Activated T-cell treated with anti-CD3 and anti-CD28 coated beads for 48 hours (primary cell): ENCODE data around the gene COL23A1.
"Not testable (repeated sequence)": the region's sequence is repeated elsewhere in the genome, so short reads cannot be mapped to it uniquely, and the experiment has no call there.

Experiments
- DNase-seq: peaks from one replicate; pipeline ENCODE4 v3.0.0-alpha.2; 2020; ENCODE audit warnings: low read depth

Gene COL23A1

DNA sequence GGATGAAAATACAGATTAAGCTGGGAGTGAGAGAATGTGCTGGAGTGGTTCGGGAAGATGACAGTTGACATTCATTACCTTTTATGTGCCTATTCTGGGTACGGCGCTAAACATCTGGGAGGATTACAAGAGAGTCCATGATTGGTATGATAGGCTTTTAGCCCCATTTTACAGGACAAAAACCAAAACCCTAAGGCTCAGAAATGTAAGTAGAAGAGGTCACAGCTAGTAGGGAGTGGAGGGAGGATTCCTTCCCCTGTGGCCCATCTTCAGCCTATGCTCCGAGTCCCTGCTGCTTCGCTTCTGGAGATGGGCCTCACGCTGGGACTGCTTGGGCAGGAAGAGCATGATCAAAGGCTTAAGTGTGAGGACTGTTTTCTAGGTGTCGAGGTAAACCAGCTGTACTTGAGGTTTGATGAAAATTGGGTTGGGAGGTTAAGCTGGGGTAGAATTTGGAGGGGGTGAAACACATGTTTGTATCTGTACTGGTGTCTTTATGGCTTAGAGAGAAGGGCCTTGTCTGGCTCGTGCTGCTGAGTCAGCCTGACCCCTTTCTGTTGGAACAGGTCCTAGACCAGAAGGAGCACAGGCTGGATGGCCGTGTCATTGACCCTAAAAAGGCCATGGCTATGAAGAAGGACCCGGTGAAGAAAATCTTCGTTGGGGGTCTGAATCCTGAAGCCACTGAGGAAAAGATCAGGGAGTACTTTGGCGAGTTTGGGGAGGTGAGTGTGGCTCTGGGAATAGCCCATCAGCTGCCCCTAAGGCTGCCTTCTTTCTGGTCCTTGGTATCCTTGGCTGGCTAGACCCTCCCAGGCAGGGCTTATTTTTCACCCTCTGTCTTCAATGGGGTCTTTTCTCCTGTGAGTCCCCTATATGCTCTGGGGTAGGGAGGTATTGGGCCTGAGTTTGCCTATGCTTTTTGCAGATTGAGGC is 383.8 kb downstream of the COL23A1 start:
- no peak for DNase-seq

GRCh38 chr5:178205749-178206047 is 384.5 kb downstream of the COL23A1 start:
- no peak for DNase-seq

DNA sequence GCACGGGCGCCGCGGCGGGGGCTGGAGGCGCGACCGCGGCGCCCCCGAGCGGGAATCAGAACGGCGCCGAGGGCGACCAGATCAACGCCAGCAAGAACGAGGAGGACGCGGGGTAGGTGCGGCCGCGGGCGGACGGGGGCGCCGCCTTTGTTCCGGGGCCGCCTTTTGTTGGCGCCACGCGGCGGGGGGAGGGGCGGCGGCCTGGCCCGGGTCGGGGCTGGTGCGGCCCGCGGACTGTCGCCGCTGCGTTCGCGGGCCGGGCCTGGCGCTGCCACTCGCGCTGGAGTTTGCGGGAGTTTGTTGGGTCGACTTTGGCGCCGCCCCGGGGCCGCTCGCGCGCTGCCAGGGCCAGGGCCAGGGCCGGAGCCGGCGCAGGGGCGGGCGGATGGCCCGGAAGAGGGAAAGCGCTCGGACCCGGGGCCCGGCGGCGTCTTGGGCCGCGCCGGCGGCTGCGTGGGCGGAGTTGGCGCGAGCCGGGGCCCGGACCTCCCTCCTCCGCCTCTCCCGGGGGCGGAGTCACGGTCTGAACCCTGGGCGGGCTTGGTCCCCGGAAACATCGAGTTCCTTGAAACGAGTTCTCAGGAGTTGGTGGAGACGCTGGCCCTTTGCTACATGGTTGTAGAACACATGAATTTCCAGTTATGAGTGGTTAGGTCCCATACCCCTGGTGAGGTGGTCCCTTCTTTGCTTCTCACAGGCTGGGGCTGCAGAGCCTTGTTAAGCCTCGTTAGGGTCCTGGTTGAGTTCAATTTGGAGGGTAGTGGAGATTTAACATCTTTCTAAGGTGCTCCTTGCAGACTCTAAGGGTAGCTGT is 385.1 kb downstream of the COL23A1 start:
- DNase-seq: peak; percentile 77

DNA sequence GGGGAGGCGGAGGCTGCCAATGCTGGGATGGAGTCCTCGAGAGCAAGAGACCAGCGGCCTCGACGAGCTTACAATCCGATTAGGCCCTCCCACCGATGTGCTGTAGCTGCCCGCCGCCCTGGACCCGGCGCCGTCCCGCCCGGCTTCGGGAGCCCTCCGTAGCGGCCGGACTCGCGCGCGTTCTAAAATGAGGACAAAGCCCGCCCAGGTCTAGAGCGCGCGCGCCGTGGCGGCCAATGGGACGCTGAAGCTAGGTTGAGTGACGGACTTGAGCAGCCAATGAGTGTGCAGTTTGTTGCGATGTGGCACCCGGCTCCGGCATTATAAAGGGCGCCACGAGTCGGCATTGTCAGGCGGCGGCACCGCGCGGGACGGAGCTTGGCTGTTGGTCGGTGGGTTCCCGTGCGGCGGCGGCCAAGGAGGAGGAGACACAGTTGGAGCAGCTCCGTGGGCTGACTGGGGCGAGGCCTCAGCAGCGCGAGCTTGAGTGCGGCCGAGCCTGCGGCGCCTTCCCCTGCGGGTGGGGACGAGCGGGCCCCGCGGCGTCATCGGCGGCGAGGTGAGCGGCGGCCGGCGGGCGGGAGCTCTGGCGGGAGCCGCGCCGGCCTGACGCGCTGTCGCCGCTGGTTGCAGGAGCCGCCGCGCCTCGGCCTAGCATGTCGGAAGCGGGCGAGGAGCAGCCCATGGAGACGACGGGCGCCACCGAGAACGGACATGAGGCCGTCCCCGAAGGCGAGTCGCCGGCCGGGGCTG is 385.8 kb downstream of the COL23A1 start, which contains the start of gene HNRNPAB:
HNRNPAB (plus strand) TSS at position 352 of the 753 bp plus-strand sequence; CDS start at position 657, 305 bp downstream.
- DNase-seq: peak; percentile 90

- DNase-seq: no peak
These were observed 386.5 kb downstream of the COL23A1 start for GRCh38 chr5:178203670-178204181.

- DNase-seq: no peak
These were observed 387.7 kb downstream of the COL23A1 start for GRCh38 chr5:178202541-178202940.

DNA sequence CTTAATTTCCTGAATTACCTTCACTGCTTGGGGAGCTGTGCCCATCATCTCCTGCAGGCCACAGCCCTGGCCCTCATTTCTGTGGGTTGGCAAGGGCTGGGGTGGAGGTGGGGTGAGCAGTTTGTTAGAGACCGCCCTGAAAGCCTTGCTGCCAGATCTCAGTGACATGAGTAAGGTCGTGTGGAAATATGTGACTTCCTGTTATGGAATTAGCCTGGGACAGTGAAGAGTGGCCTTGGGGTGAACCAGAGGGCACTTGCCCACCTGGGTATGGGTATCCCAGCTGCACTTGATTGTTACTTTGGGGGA is 388.3 kb downstream of the COL23A1 start:
- DNase-seq: no peak

DNA sequence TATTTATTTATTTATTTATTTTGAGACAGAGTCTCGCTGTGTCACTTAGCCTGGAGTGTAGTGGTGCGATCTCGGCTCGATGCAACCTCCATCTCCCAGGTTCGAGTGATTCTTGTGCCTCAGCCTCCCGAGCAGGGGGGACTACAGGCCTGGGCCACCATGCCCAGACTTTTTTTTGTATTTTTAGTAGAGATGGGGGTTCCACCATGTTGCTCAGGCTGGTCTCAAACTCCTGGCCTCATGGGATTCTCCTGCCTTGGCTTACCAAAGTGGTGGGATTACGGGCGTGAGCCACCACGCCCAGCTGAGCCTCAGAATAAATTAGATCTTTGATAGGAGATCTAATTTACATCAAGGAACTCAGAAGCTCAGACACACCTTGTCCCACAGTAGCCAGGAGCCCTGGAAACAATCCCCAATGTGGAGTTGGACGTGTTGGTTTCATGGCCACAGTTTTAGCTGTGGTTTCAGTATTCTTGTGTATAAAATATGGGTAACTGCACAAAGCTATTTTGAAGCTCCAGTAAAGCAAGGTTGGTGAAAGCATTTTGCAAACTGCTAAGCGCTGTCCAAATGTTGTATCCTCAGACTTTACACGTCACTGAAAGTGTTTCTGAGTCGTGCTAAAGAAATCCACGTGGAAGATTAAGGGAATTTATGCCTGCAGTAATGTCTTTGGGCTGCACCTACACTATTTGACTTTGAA is 388.8 kb downstream of the COL23A1 start:
- no peak for DNase-seq

DNA sequence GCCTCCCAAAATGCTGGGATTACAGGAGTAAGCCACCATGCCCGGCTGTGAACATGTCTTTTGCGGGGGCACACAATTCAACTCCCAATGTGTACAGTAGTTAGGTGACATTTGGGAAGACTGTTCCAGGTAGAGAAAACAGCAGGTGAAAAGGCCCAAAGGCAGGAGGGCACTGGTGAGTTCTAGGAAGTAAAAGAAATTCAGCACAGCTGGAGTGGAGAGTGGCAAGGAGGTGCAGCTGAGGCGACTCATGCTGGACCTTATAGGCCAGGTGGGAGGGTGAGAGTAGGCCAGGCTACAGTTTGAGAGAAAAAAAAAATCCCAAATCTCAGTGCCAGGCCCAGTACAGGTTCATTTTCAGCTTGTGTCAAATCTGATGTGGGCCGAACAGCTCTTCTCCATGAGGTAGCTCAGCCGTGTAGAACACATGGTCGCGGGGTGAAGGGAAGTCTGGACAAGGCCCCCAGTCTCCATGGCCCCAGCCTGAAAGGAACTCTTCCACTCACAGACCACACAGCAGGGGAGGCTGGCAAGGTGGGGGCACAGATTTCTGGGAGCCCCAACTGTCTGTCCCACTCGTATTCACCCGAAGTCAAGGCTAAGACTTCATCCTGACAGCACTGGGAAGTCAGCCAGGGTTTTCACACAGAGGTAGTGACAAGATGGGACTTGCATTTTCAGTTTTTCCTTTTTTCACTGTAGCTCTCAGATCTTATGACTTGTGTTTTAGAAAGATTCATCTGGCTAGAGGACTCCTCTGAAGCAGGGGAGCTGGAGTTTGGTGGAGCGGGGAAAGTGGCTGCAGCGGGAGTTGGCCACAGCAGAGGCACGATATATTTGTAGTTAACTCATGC is 390.4 kb downstream of the COL23A1 start:
- DNase-seq: no peak

- no peak for DNase-seq
These were observed 391.5 kb downstream of the COL23A1 start for GRCh38 chr5:178198706-178199105.

DNA sequence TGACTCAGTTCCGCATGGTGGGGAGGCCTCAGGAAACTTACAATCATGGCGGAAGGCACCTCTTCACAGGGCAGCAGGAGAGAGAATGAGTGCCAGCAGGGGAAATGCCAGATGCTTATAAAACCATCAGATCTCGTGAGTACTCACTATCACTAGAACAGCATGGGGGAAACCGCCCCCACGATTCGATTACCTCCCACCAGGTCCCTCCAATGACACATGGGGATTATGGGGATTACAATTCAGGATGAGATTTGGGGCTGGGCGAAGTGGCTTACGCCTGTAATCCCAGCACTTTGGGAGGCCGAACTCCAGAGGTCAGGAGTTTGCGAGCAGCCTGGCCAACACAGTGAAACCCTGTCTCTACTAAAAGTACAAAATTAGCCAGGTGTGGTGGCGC is 392.0 kb downstream of the COL23A1 start:
- not testable (repeated sequence) for DNase-seq

DNA sequence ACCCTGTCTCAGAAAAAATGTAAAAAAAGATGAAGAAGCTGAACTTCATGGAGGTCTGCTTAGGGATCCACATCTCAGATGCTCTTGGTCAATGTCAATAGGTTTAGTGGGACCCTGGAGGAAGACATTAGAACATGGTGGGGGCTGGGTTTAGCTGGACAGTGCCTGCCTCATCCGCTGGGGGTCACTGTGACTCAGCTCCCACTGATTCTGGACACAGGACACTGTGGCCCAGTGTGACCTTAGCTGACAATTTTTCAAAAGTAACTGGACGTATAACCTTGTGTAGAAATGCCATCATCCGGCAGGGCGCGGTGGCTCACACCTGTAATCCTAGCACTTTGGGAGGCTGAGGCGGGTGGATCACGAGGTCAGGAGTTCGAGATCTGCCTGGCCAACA is 393.2 kb downstream of the COL23A1 start:
- DNase-seq: no peak

DNA sequence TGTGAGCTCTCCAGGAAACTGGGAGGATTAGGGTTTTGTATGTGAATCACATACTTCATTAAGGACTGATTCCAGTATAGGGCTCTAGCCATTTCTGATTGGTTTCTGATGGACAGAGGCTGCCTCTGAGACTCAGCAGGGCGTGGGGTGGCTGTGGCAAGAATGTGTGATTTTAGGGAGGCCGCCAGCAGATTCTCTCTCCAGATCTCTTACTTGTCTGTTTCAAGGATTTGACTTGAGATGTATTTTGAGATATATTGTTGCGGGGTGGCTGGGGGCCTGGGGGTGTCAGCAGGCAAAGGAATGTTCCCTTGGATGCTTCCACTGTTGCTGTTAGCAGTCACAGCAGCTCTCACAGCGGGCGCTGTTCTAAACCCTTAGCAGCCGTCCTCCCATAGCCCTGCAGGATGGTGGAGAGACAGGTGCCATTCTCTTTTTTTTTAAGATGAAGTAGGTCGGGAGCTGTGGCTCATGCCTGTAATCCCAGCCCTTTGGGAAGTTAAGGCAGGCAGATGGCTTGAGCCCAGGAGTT is 393.8 kb downstream of the COL23A1 start:
- DNase-seq: no peak

DNA sequence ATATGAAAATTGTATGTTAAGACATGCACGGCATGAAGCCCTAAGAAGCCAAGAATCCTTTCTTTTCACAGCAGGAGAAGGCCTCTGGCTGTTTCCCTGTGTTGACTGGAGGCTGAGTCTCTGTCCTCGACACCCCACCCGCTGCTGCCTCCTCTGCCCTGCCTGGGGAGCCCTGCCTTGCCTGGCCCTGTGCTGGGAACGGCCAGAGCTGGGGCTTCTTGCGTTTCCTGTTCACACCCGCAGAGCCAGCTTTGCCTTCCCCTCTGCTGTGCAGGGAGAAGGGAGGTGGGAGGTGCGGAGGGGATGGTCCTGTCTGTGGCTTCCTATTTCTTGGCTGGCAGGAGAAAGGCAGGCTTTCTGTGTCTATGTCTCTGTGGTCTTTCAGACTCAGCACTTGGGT is 396.2 kb downstream of the COL23A1 start:
- DNase-seq: no peak

GRCh38 chr5:178193251-178193809 is 396.9 kb downstream of the COL23A1 start:
- DNase-seq: no peak

DNA sequence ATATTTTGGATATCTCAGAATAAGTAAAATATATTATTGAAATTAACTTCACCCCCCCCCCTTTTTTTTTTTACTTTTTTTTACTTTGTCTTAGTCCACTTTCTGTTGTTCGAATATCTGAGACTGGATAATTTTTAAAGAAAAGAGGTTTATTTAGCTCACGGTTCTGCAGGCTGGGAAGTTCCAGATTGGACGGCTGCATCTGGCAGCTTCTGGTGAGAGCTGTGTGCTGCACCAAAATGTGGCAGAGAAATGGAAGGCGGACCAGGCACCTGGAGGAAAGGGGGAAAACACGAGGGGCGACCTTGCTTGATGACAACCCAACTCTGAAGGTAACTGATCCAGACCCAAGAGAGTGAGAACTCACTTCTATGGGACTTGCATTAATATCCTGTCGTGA is 397.4 kb downstream of the COL23A1 start:
- DNase-seq: no peak

GRCh38 chr5:178192244-178192643 is 397.9 kb downstream of the COL23A1 start:
- DNase-seq: no peak

- DNase-seq: no peak
These were observed 398.5 kb downstream of the COL23A1 start for GRCh38 chr5:178191661-178192060.

DNA sequence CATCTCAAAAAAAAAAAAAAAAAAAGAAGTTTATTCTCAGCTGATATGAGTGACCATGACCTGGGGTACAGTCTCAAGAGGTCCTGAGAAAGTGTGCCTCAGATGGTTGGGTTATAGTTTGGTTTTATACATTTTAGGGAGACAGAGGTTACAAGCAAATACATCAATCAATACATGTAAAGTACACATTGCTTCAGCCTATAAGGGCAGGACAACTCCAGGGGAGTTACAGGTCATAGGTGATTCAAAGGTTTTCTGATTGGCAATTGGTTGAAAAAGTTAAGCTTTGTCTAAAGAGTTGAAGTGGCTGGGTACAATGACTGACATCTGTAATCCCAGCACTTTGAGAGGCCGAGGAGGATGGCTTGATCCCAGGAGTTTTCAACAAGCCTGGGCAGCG is 400.8 kb downstream of the COL23A1 start:
- DNase-seq: no peak
